DMS 273 (cell line): ENCODE results near the gene RANBP3L.

Experiments used
- DNase-seq: peaks from one replicate; lab custom pipeline; 2025; ENCODE audit not compliant: unreplicated experiment; lab: John Stamatoyannopoulos, UW

Gene RANBP3L

DNA sequence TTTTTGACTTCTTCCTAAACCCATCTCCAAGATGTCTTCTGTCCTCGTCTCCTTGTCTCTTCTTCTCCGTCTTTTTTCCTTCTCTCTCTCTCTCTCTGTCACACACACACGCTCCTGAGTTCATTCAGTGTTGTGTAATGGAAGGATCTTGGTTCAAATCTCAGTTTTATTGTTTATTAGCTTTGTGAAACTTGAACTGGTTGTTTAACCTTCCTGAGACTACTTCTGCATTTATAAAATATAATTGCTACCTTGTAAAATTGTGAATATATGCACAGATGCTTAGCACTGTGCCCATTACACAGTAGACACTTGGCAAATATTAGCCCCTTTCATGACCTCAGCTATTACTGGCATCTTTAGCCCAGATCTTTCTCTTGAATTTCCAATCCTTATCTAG, 57.6 kb downstream of the RANBP3L start:
- no peak for DNase-seq

DNA sequence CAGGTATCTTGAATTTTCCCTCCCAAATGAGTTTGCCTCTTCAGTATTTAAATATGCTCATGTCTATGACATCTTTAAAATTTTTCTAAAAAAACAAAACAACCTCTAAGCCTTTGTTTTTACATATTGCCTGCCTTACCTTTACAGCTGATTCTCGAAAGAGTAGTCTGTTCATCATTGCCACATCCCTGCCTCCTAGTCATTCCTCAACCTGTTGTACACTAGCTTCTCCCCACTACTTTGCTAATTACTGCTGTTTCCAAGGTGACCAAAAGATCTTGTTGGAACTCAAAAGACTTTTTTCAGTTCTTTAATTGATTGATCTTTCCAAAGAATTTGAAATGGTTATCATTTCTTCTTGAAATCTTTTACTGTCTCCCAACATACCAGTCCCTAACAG, 58.0 kb downstream of the RANBP3L start:
- DNase-seq, result peak; percentile 5

DNA sequence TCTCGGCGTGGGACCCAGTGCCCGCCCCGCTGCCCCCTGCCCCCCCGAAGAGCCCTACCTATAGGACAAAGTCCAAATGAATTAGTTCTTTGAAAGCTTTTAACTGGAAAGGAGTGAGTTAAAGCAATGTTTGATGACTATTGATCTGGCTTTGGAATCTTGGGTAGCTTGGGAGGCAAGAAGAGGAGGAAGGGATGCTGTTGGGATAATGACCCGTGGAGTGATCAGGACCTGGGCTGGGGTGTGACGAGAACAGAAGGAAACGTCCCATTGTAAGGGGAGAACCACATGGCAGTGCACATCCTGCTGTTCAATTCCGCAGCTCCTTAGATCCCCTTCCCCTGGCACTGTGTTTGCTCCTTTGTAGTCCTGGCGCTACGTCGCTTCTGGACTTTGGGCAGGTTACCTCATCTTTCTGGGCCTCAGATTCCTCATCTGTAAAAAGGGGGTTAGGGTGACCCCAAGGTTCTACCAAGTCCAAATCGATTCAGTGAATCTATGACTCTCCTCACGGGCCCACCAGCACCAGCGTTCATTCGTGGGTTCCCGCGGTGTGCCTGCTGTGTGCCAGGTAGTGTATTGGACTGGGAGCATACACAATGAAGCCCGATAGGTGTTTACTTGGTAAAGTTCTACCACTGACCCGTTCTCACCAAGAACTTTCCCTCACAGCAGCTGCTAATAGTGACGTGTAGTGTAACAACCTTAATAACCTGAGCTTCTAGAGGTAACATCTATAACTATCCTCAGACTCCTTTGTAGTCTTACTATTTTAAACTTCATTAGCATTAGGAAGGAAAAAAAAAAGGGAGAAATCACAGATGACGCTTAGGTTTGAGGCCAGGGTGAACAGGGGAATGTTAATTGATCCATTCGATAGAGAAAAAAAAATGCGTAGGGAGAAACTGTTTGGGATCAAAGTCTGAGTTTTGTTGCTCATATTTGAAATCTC, 58.9 kb downstream of the RANBP3L start:
- peak; percentile 37 for DNase-seq

DNA sequence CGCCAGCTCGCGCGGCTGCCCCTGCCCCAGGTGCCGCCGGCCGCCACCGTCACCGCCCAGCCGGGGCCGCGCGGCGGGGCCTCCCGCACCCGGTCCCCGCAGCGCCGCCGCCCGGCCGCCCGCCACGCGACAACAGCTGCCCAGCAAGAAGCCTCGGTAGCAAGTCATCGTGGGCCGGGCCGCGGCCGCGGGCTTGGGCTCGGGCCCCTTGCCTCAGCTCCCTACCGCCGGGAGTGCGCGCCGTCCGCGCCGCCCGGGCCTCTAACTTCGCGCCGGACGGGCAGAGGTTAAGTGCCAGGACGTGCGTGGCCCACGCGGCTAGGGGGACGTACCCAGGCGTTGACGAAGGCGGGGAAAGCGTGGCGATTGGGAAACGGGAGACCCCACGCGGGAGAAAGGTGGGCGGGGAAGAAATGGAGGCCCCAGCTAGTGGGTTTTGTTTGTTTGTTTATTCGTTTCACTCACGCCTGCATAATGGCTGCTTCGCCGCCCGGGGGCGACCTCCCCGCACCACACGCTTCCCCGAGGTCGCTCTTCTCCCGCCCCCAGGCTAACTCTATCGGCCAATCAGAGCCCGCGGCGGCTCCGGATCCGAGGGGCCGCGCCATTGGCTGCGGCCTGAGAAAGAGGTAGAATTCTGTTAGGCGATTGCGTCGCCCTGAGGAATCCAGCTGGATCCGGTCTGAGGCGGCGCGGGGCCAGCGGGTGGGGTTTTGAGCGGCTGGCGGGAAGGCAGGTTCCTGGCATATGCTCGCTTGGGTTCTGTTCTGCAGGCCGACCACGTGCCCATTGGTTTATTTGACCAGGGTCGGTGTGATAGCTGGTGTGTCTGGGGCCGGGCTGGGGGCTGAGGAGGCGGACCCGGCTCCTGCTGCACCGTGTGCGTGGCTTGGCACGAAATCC, 59.8 kb downstream of the RANBP3L start, which contains the start of gene NADK2:
NADK2 (minus strand) TSS at position 295 of the 903 bp plus-strand sequence; CDS start at position 168, 127 bp downstream.
- peak; percentile 99 for DNase-seq

DNA sequence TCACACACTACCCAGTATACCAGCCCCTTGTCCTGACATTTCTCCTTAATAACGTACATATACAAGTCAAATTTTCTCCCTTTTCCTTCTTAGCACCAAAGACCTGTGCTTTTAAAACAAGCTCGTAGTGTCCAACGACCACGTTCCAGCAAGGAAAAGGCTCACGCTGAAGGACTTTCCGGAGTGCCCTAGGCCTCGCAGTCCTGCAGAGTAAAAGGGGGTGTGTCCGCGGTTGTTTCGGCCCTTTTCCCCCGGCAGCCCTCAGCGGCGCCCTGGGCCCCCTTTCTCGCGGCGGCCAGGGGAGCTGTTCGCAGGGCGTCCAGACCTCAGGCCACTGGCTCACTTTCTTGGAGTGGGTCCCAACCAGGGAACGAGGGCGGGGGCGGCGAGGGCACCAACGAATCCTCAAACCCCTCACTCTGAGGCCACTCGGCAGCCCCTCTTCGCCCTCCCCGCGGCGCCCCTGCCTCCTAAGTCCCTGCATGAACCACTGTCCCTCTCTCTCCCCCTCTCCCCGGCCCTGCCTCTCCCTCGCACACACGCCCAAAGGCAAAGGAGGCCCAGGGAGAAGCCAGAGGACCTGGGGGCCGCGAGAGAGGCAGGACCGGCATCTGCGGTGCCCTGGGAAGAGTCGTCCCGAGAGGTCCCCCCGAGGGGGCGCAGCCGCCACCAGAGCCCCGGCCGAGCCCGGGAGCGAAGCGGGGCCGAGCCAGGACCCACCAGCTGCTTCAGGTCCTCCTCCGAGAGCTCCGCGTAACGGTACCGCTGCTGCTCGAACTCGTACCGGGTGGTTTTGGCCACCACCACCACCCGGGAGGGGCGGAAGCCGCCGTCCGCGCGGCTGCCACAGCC, 60.7 kb downstream of the RANBP3L start:
- peak; percentile 84 for DNase-seq

- no peak for DNase-seq
Measured at GRCh38 chr5:36239370-36240293, 62.1 kb downstream of the RANBP3L start.

DNA sequence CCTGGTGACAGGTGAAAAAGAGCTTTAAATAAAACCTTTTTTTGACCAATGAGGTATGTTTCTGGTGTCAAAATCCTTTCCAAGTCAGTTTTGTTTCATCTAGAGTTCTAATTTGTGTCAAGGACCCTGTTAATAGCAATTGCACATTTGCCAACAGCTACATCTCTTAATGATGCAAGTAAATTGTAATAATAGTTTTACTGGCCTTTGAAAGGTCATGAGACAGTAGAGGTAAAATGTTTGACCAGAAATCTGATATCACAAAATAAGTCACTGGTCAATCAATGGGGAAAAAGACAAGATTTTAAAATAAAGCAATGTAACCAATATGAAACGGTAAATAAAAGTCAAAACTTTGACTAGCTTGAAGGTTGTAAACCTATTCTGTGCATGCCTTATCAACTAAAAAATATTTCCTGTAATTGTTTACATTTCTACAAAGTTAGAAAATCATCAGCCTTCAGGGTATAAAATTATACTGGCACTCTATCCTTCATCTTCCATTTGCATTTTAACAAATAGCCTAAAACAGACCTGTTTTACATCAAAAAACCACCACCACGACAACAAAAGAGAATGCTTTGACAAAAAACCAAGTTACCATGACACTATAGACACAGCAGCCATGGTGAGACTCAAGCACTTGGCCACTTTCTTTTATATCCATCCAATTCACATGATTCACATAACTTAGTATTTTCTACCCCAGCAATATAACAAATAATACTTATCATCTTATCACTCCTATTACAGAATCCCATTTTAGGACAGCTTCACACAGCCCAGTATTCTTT, 63.0 kb downstream of the RANBP3L start:
- no peak for DNase-seq

GRCh38 chr5:36237751-36238150, 64.0 kb downstream of the RANBP3L start:
- peak; percentile 16 for DNase-seq

DNA sequence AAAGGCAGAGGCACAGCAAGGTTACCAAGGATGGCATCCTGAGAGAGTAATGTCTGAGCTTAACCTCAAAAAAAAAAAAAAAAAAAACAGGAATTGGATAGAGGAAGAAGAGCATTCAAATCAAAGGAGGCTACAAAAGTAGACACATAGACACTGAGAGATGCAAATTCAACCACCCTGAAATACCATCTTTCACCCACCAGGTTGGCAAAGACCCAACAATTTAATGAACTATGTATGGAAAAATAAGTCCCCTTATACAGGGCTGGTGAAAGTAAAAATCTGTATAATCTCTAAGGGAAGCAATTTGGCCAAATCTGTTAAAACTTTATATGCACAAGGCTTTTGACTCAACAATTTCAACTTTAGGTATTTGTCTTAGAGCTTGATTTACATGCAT, 64.9 kb downstream of the RANBP3L start:
- peak; percentile 9 for DNase-seq

DNA sequence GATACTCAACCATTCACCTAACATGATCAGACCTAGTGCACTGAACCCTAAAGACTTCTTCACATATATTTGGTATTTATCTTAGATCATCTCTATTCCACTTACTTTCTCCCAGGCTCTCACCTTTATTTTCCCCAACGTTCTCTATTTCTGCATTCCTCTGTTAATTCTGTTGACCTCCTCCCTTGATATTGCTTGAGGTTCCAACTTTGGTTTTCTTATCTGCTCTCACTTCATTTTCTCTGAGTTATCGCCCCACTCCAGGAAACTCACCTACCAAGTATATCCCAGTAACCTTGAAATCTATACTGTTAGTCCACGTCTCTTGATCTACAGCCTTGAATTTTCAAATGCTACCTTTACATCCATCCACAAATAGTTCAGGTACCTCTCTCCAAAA, 69.2 kb downstream of the RANBP3L start:
- DNase-seq, result no peak

DNA sequence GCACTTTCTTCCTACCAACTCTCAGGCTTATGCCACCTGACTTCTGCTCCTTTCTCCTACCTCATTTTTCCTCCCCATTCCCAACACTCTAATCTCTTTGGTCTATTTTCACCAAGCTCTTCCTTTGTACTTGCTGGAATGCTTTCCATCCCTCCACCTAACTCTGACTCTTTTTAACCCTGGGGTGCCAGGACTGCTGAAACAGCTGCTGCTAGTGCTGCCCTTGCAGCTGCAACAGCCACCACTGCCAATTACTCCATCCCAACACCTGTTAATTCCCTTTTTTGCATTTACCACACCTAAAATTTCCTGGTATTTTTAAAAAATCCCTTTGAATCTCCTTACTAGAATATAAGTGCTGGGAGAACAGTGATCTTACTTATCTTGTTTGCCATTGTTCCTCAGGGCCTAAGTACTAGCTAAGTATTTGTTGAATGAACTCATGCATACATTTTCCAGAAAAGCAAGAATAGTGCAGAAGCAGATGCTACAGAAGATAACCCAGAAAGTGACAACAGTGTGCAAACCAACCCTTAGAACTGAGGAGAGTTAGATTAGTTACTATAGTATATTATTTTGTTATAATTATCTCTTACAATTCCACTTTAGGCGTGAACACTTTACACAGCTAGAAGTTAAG, 71.4 kb downstream of the RANBP3L start:
- DNase-seq, result peak; percentile 5

DNA sequence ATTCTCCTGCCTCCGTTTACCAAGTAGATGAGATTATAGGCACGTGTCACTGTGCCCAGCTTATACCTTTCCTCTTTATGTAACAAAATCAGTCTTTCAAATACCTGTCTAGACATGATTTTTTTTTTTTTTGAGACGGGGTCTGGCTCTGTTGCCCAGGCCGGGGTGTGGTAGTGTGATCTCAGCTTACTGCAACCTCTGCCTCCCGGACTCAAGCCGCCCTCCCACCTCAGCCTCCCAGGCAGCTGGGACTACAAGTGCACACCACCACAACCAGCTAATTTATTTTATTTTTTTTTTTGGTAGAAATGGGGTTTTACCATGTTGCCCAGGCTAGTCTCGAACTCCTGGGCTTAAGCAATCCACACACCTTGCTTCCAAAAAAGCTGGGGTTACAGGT, 73.2 kb downstream of the RANBP3L start:
- DNase-seq, result no peak

DNA sequence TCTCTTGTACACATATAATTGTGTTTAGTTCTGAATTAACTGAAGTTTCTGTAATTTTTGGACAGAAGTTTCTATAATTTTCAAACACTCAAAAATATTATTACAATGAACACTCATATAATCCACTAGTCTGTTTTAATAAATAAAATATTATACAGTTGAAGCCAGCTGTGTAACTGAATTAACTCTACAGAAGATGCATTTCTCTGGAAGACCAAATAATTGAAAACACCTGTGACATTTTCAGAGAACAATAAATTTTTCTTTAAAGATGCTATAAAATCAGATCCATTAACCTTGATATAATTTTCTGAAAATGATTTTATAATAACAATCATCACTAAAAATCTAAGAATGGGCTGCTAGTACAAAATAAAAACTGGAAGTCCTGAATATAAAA, 74.7 kb downstream of the RANBP3L start:
- DNase-seq, result no peak

DNA sequence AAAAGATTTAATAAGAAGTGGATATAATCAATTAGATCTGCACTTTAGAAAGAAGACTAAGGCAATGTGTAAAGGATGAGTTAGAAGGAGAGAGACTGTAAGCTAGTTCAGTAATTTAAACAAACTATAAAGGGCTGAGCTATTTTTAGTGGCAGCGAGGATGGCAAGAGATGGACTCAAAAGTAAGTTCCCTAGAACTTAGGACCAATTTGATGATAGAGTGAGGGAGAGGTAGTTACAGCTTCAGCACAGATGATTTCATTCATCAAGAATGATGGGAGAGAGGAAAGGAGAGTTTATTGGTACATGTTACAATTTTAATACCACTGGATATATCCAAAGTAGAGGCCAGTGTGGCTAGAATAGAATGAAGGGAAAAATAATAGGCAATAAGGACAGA, 79.1 kb downstream of the RANBP3L start:
- DNase-seq, result no peak

DNA sequence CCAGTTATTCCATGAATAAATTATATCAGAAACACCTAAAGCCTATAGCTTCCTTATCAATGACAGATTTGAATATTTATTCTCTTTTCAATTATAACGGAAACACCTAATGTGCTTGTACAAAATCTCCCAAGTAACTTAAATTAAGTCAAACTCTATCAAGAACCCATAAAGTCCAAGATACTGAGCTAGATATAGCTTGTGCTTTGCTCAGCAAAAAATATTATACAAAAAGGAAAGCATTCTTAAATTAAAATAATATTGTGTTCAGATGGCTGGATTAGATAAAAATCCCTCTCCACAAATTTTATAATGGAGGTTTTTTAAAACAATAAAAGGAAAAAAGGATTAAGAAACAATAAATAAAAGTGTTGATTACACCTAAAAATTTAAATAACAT, 83.7 kb downstream of the RANBP3L start:
- DNase-seq, result no peak

GRCh38 chr5:36217567-36217966, 84.1 kb downstream of the RANBP3L start:
- DNase-seq, result no peak

DNA sequence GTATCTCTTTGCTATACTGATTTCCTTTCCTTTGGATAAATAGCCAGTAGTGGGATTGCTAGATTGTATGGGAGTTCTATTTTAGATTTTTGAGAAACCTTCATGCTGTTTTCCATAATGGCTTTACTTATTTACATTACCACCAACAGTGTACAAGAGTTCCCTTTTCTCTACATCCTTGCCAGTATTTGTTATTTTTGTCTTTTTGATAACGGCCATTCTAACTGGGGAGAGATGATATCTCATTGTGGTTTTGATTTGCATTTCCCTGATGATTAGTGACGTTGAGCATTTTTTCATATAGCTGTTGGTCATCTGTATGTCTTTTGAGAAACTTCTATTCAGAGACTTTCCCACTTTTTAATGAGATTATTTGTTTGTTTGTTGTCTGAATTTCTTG, 85.8 kb downstream of the RANBP3L start:
- no peak for DNase-seq

DNA sequence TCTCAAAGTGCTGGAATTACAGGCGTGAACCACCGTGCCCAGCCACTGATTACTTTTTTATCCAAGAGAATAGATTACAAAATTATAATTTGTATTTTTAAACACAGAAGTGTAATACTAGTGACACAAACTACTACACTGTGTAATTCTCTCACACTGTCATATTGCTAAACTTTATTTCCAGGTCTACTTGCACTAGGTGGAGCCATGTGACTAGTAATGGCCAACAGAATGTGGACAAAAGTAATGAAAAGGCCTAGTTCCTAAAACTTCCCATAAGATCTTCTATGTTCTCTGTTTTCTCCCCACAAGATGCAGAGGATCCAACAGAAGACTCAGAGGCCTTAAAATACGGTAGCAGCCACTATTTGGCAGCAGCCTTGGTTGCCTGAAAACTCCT, 87.3 kb downstream of the RANBP3L start:
- no peak for DNase-seq
